Right lobe of liver (tissue), 6 donors: ENCODE results near the gene SNX21. TPM values are rescaled to one million over a fixed set of nuclear protein-coding genes. Genes with fewer than 3 reads are reported as not detected.

Experiments
- ATAC-seq, 4 donors: fragments of 200-7000 bp; cut with Tn5 transposase; one replicate each; pipeline ENCODE4 v1.9.1; 2020; ENCODE audit warnings: mild to moderate bottlenecking in 4 of 4, moderate library complexity in 4 of 4
- DNase-seq, 3 donors: peaks; one replicate each; pipeline ENCODE4 v3.0.0-alpha.2; 2020
- H3K27ac ChIP-seq, 3 donors: fragments of 200-600 bp; one replicate each; pipeline ENCODE4 v1.8.0; 2022
- H3K27me3 ChIP-seq, 2 donors: fragments of 200-600 bp; one replicate each; pipeline ENCODE4 v1.8.0; 2022
- H3K36me3 ChIP-seq, 4 donors: fragments of 200-600 bp; sonication (generic) in 1 of 4; one replicate each; pipeline versions ENCODE4 v1.5.1 to v1.8.0; 2017 to 2022; ENCODE audit warnings: control low read depth in 1 of 4
- H3K4me1 ChIP-seq, 4 donors: fragments of 200-600 bp; sonication (generic) in 1 of 4; one replicate each; pipeline versions ENCODE4 v1.5.1 to v1.8.0; 2017 to 2022; ENCODE audit warnings: control low read depth in 1 of 4
- H3K4me3 ChIP-seq, 3 donors: fragments of 200-600 bp; one replicate each; pipeline ENCODE4 v1.8.0; 2022
- H3K9me3 ChIP-seq, 4 donors: fragments of 200-600 bp; sonication (generic) in 1 of 4; one replicate each; pipeline versions ENCODE4 v1.5.1 to v1.8.0; 2017 to 2022; ENCODE audit warnings: control low read depth in 1 of 4
- CTCF ChIP-seq, 4 donors: fragments of 200-600 bp in 3 of 4; fragments of 450-650 bp in 1 of 4; IDR thresholded peaks; one replicate each; pipeline versions ENCODE4 v1.5.1 to v1.8.0; 2016 to 2022; ENCODE audit warnings: antibody characterized with exemption in 4 of 4, mild to moderate bottlenecking in 2 of 4
- POLR2A ChIP-seq: fragments of 450-650 bp; IDR thresholded peaks from one replicate; pipeline ENCODE4 v1.6.1; 2017; ENCODE audit warnings: antibody characterized with exemption, mild to moderate bottlenecking
- WGBS: methylation state at CpG from one replicate; pipeline ENCODE4 v1.1.6; 2018; ENCODE audit warnings: low coverage, low lambda C conversion rate; ENCODE audit not compliant: insufficient coverage; ENCODE audit errors: missing lambda C conversion rate; 5-methylcytosine and 5-hydroxymethylcytosine counted together
- intact Hi-C, 2 donors: fragments of 100-400 bp; cut with DNase I; formaldehyde crosslinking; loops; one replicate each; pipeline versions ENCODE4 v1.11.2 to v1.14.1; 2022
- long read RNA-seq: library from polyadenylated mRNA; unstranded; transcript quantifications from one replicate; pipeline ENCODE4 v2.0.0, GENCODE V29; 2019
- total RNA-seq, 6 experiments: library from RNA; depleted of rRNA in 2 of 6; stranded (reverse); fragments of >200 nt in 2 of 6; fragmentation: NEBNext Ultra II Directional in 3 of 6; extraction: Animal tissue kit (Norgen Biotek cat#: 25700) in 3 of 6; gene quantifications; one replicate each; pipeline versions ENCODE4 v1.1.0 to v1.2.4, GENCODE V29; 2016 to 2023
- donor health status: DM: no; HTN: yes; CAD: no.
- donor health status: DM: no; HTN: no; CAD: no.
- donor health status: DM: no; HTN: no; CAD: no.
- donor health status: DM: no; HTN: yes; CAD: no.
- donor health status: DM: no; HTN: yes; CAD: no.

Gene SNX21, protein sequence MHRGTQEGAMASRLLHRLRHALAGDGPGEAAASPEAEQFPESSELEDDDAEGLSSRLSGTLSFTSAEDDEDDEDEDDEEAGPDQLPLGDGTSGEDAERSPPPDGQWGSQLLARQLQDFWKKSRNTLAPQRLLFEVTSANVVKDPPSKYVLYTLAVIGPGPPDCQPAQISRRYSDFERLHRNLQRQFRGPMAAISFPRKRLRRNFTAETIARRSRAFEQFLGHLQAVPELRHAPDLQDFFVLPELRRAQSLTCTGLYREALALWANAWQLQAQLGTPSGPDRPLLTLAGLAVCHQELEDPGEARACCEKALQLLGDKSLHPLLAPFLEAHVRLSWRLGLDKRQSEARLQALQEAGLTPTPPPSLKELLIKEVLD
- 10 to 100 TPM in 2 of 6 experiments, 1 to 10 TPM in 4; 3.4 to 21.8 (median 6.8) TPM for total RNA-seq
- long read RNA-seq, result 0 reads

- 8% methylated on average over 17 of the region's 35 CpGs for WGBS
- H3K4me1 ChIP-seq, result peaks cover 0 to 7% (median 0%) of the 10 kb centered on the region in 4 donors
- peak; percentile 66 for TF ChIP-seq POLR2A
- no peak for TF ChIP-seq CTCF (IDR thresholded peaks at IDR 0.05)
- H3K4me3 ChIP-seq, result peak within 1 kb of the TSS; percentile 48 to 80 (median 63)
- ATAC-seq (peak; percentile 85 to 92 (median 90)), DNase-seq (peak; percentile 79 to 86 (median 83))
- H3K27ac ChIP-seq, result peak within 1 kb of the TSS; percentile 58 to 83 (median 69)
- no peaks in the 10 kb centered on the region for H3K36me3 ChIP-seq
- H3K27me3 ChIP-seq, result no peaks in the 10 kb centered on the region
- intact Hi-C loops, result no loop called here
- H3K9me3 ChIP-seq, result no peaks in the 10 kb centered on the region
Measured at GRCh38 chr20:45833030-45833882, at the start of gene SNX21. TSS of gene SNX21 (plus strand) at chr20:45833799. CDS start at chr20:45833920, 121 bp downstream.

GRCh38 chr20:45788351-45788750, 45.2 kb upstream of the SNX21 start:
- no peak overlapping the region for H3K27ac ChIP-seq
- no peak overlapping the region for H3K4me3 ChIP-seq
- no peaks in the 10 kb centered on the region for H3K27me3 ChIP-seq
- ATAC-seq (no peak), DNase-seq (no peak)
- peaks cover 0 to 9% (median 3%) of the 10 kb centered on the region in 4 donors for H3K4me1 ChIP-seq
- intact Hi-C loops, result no loop called here
- TF ChIP-seq POLR2A, result no peak
- TF ChIP-seq CTCF (IDR thresholded peaks at IDR 0.05), result no peak
- no peaks in the 10 kb centered on the region for H3K36me3 ChIP-seq
- H3K9me3 ChIP-seq, result no peaks in the 10 kb centered on the region
- WGBS, result 52% methylated on average over 3 of the region's 3 CpGs

DNA sequence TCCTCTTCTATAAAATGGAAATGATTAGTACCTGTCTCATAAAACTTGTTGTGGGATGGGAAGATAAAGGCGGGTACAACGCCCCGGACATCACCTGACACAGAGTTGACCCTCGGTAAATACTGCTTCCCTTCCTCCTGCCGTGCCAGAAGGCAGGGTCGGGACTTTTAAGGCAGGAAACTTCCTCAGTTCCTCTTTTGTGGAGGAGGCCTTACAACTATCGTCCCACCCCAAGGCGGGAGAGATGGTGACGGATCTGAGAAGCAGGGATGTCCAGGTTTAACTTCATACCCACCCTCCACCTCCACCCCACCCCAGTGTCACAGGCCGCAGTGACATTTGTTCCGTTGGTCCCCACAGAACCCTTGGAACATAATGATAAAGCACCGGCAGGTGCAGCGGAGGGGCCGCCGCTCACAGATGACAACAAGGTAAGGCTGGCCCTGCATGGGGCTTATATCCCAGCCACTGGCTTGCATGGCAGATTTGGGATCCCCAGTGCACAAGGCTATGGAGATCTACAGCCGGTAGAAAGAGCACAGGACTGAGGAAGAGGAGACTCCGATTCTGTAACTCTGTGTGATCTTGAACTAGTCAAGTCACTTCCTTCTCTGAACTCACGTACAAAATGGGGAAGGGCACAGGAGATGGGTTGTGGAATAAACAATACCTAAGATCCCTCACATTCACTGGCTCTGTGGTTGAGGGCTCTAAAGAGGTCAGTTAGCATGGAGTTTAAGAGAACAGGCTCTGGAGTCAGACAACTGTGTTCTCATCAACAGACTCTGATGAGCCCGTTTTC, 41.1 kb upstream of the SNX21 start:
- no peaks in the 10 kb centered on the region for H3K9me3 ChIP-seq
- DNase-seq, result peak in 1 of 3 donors; percentile 23
- peak overlapping the region; percentile 78 to 82 (median 81) for H3K27ac ChIP-seq
- no peak for TF ChIP-seq CTCF (IDR thresholded peaks at IDR 0.05)
- TF ChIP-seq POLR2A, result no peak
- H3K36me3 ChIP-seq, result peaks cover 0 to 33% (median 13%) of the 10 kb centered on the region in 4 donors
- H3K4me3 ChIP-seq, result peak overlapping the region; percentile 90 to 96 (median 92)
- WGBS, result 18% methylated on average over 19 of the region's 19 CpGs
- ATAC-seq, result peak in 3 of 4 donors; percentile 28 to 45 (median 29)
- peaks cover 0 to 9% (median 3%) of the 10 kb centered on the region in 4 donors for H3K4me1 ChIP-seq
- intact Hi-C loops, result loop anchor here in 1 of 2 donors (10.0 kb wide), 1 partner anchor 172 kb away; no protein-coding TSS in a partner anchor
- no peaks in the 10 kb centered on the region for H3K27me3 ChIP-seq
